Upper lobe of left lung (tissue), 6 donors: Measurements from ENCODE around the gene ZNF785. TPM values are rescaled to one million over a fixed set of nuclear protein-coding genes. Genes with fewer than 3 reads are reported as not detected.
"Not testable (repeated sequence)": the region's sequence is repeated elsewhere in the genome, so short reads cannot be mapped to it uniquely, and the experiment has no call there.

ENCODE experiments used
- ATAC-seq, 2 donors: fragments of 200-7000 bp; cut with Tn5 transposase; one replicate each; pipeline ENCODE4 v1.9.1; 2022; ENCODE audit warnings: mild to moderate bottlenecking in 2 of 2, moderate library complexity in 2 of 2; ENCODE audit not compliant: low FRiP score in 2 of 2
- DNase-seq, 2 donors: peaks; one replicate each; pipeline ENCODE4 v3.0.0-alpha.2; 2019 to 2020
- H3K27ac ChIP-seq, 4 donors: fragments of 200-600 bp; sonication (generic); one replicate each; pipeline ENCODE4 v1.5.1; 2016 to 2019
- H3K27me3 ChIP-seq, 4 donors: fragments of 200-600 bp; sonication (generic); one replicate each; pipeline ENCODE4 v1.5.1; 2017 to 2019
- H3K36me3 ChIP-seq, 4 donors: fragments of 200-600 bp; sonication (generic); one replicate each; pipeline ENCODE4 v1.5.1; 2016 to 2019
- H3K4me1 ChIP-seq, 4 donors: fragments of 200-600 bp; sonication (generic); one replicate each; pipeline ENCODE4 v1.5.1; 2018 to 2019
- H3K4me3 ChIP-seq, 4 donors: fragments of 200-600 bp; sonication (generic); one replicate each; pipeline ENCODE4 v1.5.1; 2017 to 2019; ENCODE audit warnings: mild to moderate bottlenecking in 2 of 4, moderate library complexity in 1 of 4
- H3K9me3 ChIP-seq, 4 donors: fragments of 200-600 bp; sonication (generic); one replicate each; pipeline ENCODE4 v1.5.1; 2018 to 2019
- CTCF ChIP-seq, 6 experiments: fragments of 450-650 bp in 4 of 6; fragments of 200-600 bp in 2 of 6; sonication (generic) in 2 of 6; IDR thresholded peaks; one replicate each; pipeline ENCODE4 v1.5.1; 2016 to 2019; ENCODE audit warnings: antibody characterized with exemption in 6 of 6
- EP300 ChIP-seq, 4 donors: sonication (generic); formaldehyde crosslinking; IDR thresholded peaks; one replicate each; pipeline ENCODE4 v1.5.1; 2017; ENCODE audit warnings: antibody characterized with exemption in 4 of 4, control low read depth in 2 of 4
- POLR2A ChIP-seq, 4 donors: fragments of 450-650 bp; IDR thresholded peaks; one replicate each; pipeline ENCODE4 v1.5.1; 2016 to 2017; ENCODE audit warnings: antibody characterized with exemption in 4 of 4, mild to moderate bottlenecking in 2 of 4
- POLR2AphosphoS5 ChIP-seq, 2 donors: sonication (generic); formaldehyde crosslinking; IDR thresholded peaks; one replicate each; pipeline ENCODE4 v1.5.1; 2017; ENCODE audit warnings: antibody characterized with exemption in 2 of 2
- WGBS, 2 donors: methylation state at CpG; one replicate each; pipeline ENCODE4 v1.1.5; 2017 to 2018; 5-methylcytosine and 5-hydroxymethylcytosine counted together
- total RNA-seq, 6 donors: library from RNA; depleted of rRNA in 4 of 6; stranded (reverse); fragments of >200 nt in 4 of 6; gene quantifications; one replicate each; pipeline versions ENCODE4 v1.1.0 to v1.2.1, GENCODE V29; 2016 to 2021
- donor health status: DM: no; HTN: no; CAD: no; lungs with moderate emphysema.
- donor health status: DM: no; HTN: yes; CAD: no; lungs with severe emphysema.

Gene ZNF785
- total RNA-seq, 6 donors from 2014 or later = 7.3 to 52.4 (median 15.3) TPM

GRCh38 chr16:30592871-30593270, 7.4 kb upstream of the ZNF785 start:
- TF ChIP-seq EP300 (IDR thresholded peaks at IDR 0.05) = no peak
- TF ChIP-seq POLR2A (IDR thresholded peaks at IDR 0.05) = no peak
- TF ChIP-seq POLR2AphosphoS5 (IDR thresholded peaks at IDR 0.05) = no peak
- no peak for TF ChIP-seq CTCF (IDR thresholded peaks at IDR 0.05)
- Histone ChIP-seq H3K27ac (no peak overlapping the region), H3K4me1 (no peaks in the 10 kb centered on the region), H3K27me3 (no peaks in the 10 kb centered on the region), H3K9me3 (no peaks in the 10 kb centered on the region), H3K36me3 (no peaks in the 10 kb centered on the region), H3K4me3 (no peak overlapping the region)
- ATAC-seq (no peak), DNase-seq (no peak)
- 92 to 96% methylated on average over 4 of the region's 4 CpGs for WGBS, 2 donors

GRCh38 chr16:30590869-30591268, 5.4 kb upstream of the ZNF785 start:
- WGBS, 2 donors = 92 to 98% methylated on average over 9 of the region's 9 CpGs
- H3K27me3 ChIP-seq, H3K27ac ChIP-seq, H3K4me3 ChIP-seq, ATAC-seq, DNase-seq, H3K9me3 ChIP-seq, H3K36me3 ChIP-seq: not testable (repeated sequence)
- H3K4me1 ChIP-seq = peaks cover 3 to 11% (median 6%) of the 10 kb centered on the region in 4 donors

GRCh38 chr16:30589582-30589981, 4.1 kb upstream of the ZNF785 start:
- ATAC-seq, DNase-seq, H3K27ac ChIP-seq, H3K36me3 ChIP-seq, H3K9me3 ChIP-seq, H3K4me3 ChIP-seq, H3K27me3 ChIP-seq: not testable (repeated sequence)
- 94 to 95% methylated on average over 2 of the region's 2 CpGs for WGBS, 2 donors
- peaks cover 7 to 16% (median 10%) of the 10 kb centered on the region in 4 donors for H3K4me1 ChIP-seq

GRCh38 chr16:30588651-30589050, 3.2 kb upstream of the ZNF785 start:
- ATAC-seq (no peak), DNase-seq (no peak)
- TF ChIP-seq CTCF (IDR thresholded peaks at IDR 0.05) (no peak), POLR2AphosphoS5 (IDR thresholded peaks at IDR 0.05) (no peak), EP300 (IDR thresholded peaks at IDR 0.05) (no peak), POLR2A (IDR thresholded peaks at IDR 0.05) (no peak)
- peaks cover 12 to 24% (median 15%) of the 10 kb centered on the region in 4 donors for H3K4me1 ChIP-seq
- 89 to 91% methylated on average over 2 of the region's 2 CpGs for WGBS, 2 donors
- no peak overlapping the region for H3K4me3 ChIP-seq
- no peaks in the 10 kb centered on the region for H3K9me3 ChIP-seq
- H3K27ac ChIP-seq = no peak overlapping the region
- H3K27me3 ChIP-seq = no peaks in the 10 kb centered on the region
- peaks cover 0 to 3% (median 1%) of the 10 kb centered on the region in 4 donors for H3K36me3 ChIP-seq

- 1% methylated on average over 19 to 23 of the region's 23 CpGs for WGBS, 2 donors
- no peaks in the 10 kb centered on the region for H3K9me3 ChIP-seq
- H3K27me3 ChIP-seq = no peaks in the 10 kb centered on the region
- H3K4me3 ChIP-seq = peak overlapping the region; percentile 68 to 87 (median 82)
- H3K27ac ChIP-seq = peak overlapping the region; percentile 86 to 97 (median 93)
- DNase-seq (no peak), ATAC-seq (peak; percentile 1 to 54)
- TF ChIP-seq POLR2A (IDR thresholded peaks at IDR 0.05) (no peak), CTCF (IDR thresholded peaks at IDR 0.05) (no peak), POLR2AphosphoS5 (IDR thresholded peaks at IDR 0.05) (no peak), EP300 (IDR thresholded peaks at IDR 0.05) (no peak)
- peaks cover 12 to 24% (median 15%) of the 10 kb centered on the region in 4 donors for H3K4me1 ChIP-seq
- peaks cover 0 to 27% (median 19%) of the 10 kb centered on the region in 4 donors for H3K36me3 ChIP-seq
These were observed 486 bp downstream of the ZNF785 start for GRCh38 chr16:30585022-30585399.

- 94 to 98% methylated on average over 28 to 48 of the region's 48 CpGs for WGBS, 2 donors
- no peak overlapping the region for H3K27ac ChIP-seq
- H3K4me1 ChIP-seq = peaks cover 12 to 24% (median 15%) of the 10 kb centered on the region in 4 donors
These were observed 2.7 kb downstream of the ZNF785 start for GRCh38 chr16:30582611-30583340.

More at GRCh38 chr16:30582611-30583340, 2.7 kb downstream of the ZNF785 start:
- peak in 1 of 2 donors; percentile 77 for DNase-seq
- H3K27me3 ChIP-seq = no peaks in the 10 kb centered on the region
- no peaks in the 10 kb centered on the region for H3K9me3 ChIP-seq
- H3K36me3 ChIP-seq = peaks cover 0 to 40% (median 24%) of the 10 kb centered on the region in 4 donors
- no peak for ATAC-seq
- no peak overlapping the region for H3K4me3 ChIP-seq
- no peak for TF ChIP-seq CTCF (IDR thresholded peaks at IDR 0.05)
- no peak for TF ChIP-seq POLR2AphosphoS5 (IDR thresholded peaks at IDR 0.05)
- no peak for TF ChIP-seq EP300 (IDR thresholded peaks at IDR 0.05)
- TF ChIP-seq POLR2A (IDR thresholded peaks at IDR 0.05) = no peak
